GM12892 (cell line): ENCODE measurements around the gene PCYT1B.

Source experiments
- POLR2AphosphoS5 ChIP-seq: IDR thresholded peaks from 2 replicates; pipeline ENCODE4 v1.6.1; 2011; ENCODE audit warnings: low read depth, low read length, control low read depth
- TAF1 ChIP-seq: IDR thresholded peaks from 2 replicates; pipeline ENCODE4 v1.6.1; 2011; ENCODE audit warnings: low read depth, mild to moderate bottlenecking, control low read depth, low read length, borderline replicate concordance

- no peak for TF ChIP-seq POLR2AphosphoS5
- no peak for TF ChIP-seq TAF1
Measured at GRCh38 chrX:24696294-24696693, 49.1 kb upstream of the PCYT1B start.
